GM12878 (cell line): ENCODE results near the gene TEX101. TPM values are rescaled to one million over a fixed set of nuclear protein-coding genes. Genes with fewer than 3 reads are reported as not detected.

Experiments used
- ATAC-seq: fragments of 200-7000 bp; cut with Tn5 transposase; 3 replicates; pipeline ENCODE4 v1.9.1; 2020; ENCODE audit warnings: mild to moderate bottlenecking, moderate library complexity
- BruUV-seq: library from RNA; stranded (reverse); fragments of 400-500 nt; replicated peaks from 2 replicates; lab custom pipeline; 2021; lab: Mats Ljungman, UMichigan
- CTCF ChIA-PET: fragments of 300-600 bp; sonication (Branson Sonifier 250); formaldehyde crosslinking; extraction: SDS; loops from one replicate; lab custom pipeline; 2021; ENCODE audit warnings: inconsistent platforms; lab: Yijun Ruan, JAX
- POLR2A ChIA-PET: fragments of 350-600 bp; formaldehyde crosslinking; extraction: SDS; loops from one replicate; lab custom pipeline; 2021; ENCODE audit warnings: inconsistent platforms; lab: Charles Lee
- RAD21 ChIA-PET: fragments of 300-600 bp; sonication (Branson Sonifier 250); formaldehyde crosslinking; loops from one replicate; lab custom pipeline; 2023; ENCODE audit warnings: antibody characterized with exemption; ENCODE audit not compliant: unreplicated experiment; lab: Charles Lee
- SMC1A ChIA-PET: fragments of 300-600 bp; sonication (Branson Sonifier 250); formaldehyde crosslinking; loops from one replicate; lab custom pipeline; 2023; ENCODE audit not compliant: unreplicated experiment, uncharacterized antibody; lab: Charles Lee
- DNase-seq: peaks from one replicate; pipeline ENCODE4 v3.0.0-alpha.2; 2011; ENCODE audit warnings: low read depth, low spot score
- FAIRE-seq: peaks from 3 replicates; lab custom pipeline; 2011; peaks lifted over from hg19 to GRCh38; lab: Jason Lieb, UNC
- H2AFZ ChIP-seq: 2 replicates; pipeline ENCODE4 v1.6.0; 2011; ENCODE audit warnings: low read depth, low read length, control low read depth; ENCODE audit not compliant: control insufficient read depth
- H3K27ac ChIP-seq: 2 replicates; pipeline ENCODE4 v1.5.1; 2011; ENCODE audit warnings: control low read depth; ENCODE audit not compliant: control insufficient read depth, insufficient read depth
- H3K27me3 ChIP-seq, 2 experiments: replicated peaks in 1 of 2; 2 replicates each; pipeline versions ENCODE4 v1.6.0 to v1.6.1; 2011; ENCODE audit warnings: low read length in 1 of 2; ENCODE audit not compliant: control insufficient read depth in 2 of 2, insufficient read depth in 2 of 2
- H3K36me3 ChIP-seq, 2 experiments: 2 replicates each; pipeline ENCODE4 v1.5.1; 2011; ENCODE audit warnings: low read length in 1 of 2; ENCODE audit not compliant: control insufficient read depth in 2 of 2, insufficient read depth in 2 of 2
- H3K4me1 ChIP-seq: 2 replicates; pipeline ENCODE4 v1.6.1; 2011; ENCODE audit warnings: mild to moderate bottlenecking, low read length, moderate library complexity, mixed read lengths; ENCODE audit not compliant: control insufficient read depth, insufficient read depth
- H3K4me2 ChIP-seq: 2 replicates; pipeline ENCODE4 v1.6.0; 2011; ENCODE audit warnings: control low read depth; ENCODE audit not compliant: control insufficient read depth, insufficient read depth
- H3K4me3 ChIP-seq: fragments of 200-600 bp; sonication (generic); 2 replicates; pipeline ENCODE4 v1.5.1; 2016
- H3K79me2 ChIP-seq: 2 replicates; pipeline ENCODE4 v1.6.0; 2011; ENCODE audit warnings: low read length; ENCODE audit not compliant: control insufficient read depth, insufficient read depth
- H3K9ac ChIP-seq: 2 replicates; pipeline ENCODE4 v1.8.0; 2011; ENCODE audit warnings: low read length, control low read depth, mixed read lengths; ENCODE audit not compliant: control insufficient read depth, insufficient read depth
- H3K9me3 ChIP-seq: replicated peaks from 3 replicates; pipeline ENCODE4 v1.5.1; 2011; ENCODE audit warnings: mild to moderate bottlenecking, low read length; ENCODE audit not compliant: control insufficient read depth, insufficient read depth
- H4K20me1 ChIP-seq: 2 replicates; pipeline ENCODE4 v1.6.0; 2011; ENCODE audit not compliant: control insufficient read depth, insufficient read depth
- HCFC1 ChIP-seq: fragments of 150-350 bp; IDR thresholded peaks from 2 replicates; pipeline ENCODE4 v1.6.1; 2014; ENCODE audit warnings: low read length
- JUNB ChIP-seq: IDR thresholded peaks from 2 replicates; pipeline ENCODE4 v1.6.1; 2016; ENCODE audit warnings: antibody characterized with exemption, mild to moderate bottlenecking
- KAT2A ChIP-seq: conservative IDR thresholded peaks from 2 replicates; pipeline ENCODE4 v1.6.1; 2011; ENCODE audit warnings: low read depth, low read length; ENCODE audit not compliant: control insufficient read depth
- RUNX3 ChIP-seq: IDR thresholded peaks from 2 replicates; pipeline ENCODE4 v1.6.1; 2012; ENCODE audit warnings: low read length, inconsistent platforms
- SIN3A ChIP-seq: IDR thresholded peaks from 2 replicates; pipeline ENCODE4 v1.6.1; 2012; ENCODE audit warnings: low read depth, low read length, improper control_type of control experiment
- SMAD5 ChIP-seq: IDR thresholded peaks from 2 replicates; pipeline ENCODE4 v1.6.1; 2016; ENCODE audit warnings: antibody characterized with exemption, low read depth
- STAT1 ChIP-seq: fragments of 450-650 bp; conservative IDR thresholded peaks from 2 replicates; pipeline ENCODE4 v1.6.1; 2014; ENCODE audit warnings: antibody characterized with exemption, mild to moderate bottlenecking
- WGBS: methylation state at CpG from one replicate; pipeline ENCODE4 v1.1.6; 2016; ENCODE audit warnings: low lambda C conversion rate; ENCODE audit not compliant: insufficient replicate concordance, insufficient coverage; ENCODE audit errors: missing lambda C conversion rate; 5-methylcytosine and 5-hydroxymethylcytosine counted together
- in situ Hi-C: fragments of 300-500 bp; cut with MboI; formaldehyde crosslinking; loops from 9 replicates; pipeline ENCODE4 v1.14.3; 2018; ENCODE audit warnings: mixed read lengths
- intact Hi-C: fragments of 100-400 bp; cut with micrococcal nuclease; formaldehyde crosslinking; loops from one replicate; pipeline ENCODE4 v1.14.2; 2022; ENCODE audit not compliant: unreplicated experiment
- polyA plus RNA-seq, 11 experiments: library from polyadenylated mRNA; depleted of rRNA in 4 of 11; unstranded in 6 of 11; stranded (reverse) in 5 of 11; fragments of >200 nt; fragmentation: Nextera tagmentation in 4 of 11; fragmentation: Illumina TruSeq in 1 of 11; extraction: Ambion mirVana in 4 of 11; extraction: Trizol in 1 of 11; gene quantifications; 1 replicate in 1 of 11; 2 replicates in 10 of 11; pipeline versions ENCODE4 v1.2.1 to v1.2.3, GENCODE V29; 2011 to 2016; ENCODE audit warnings: inconsistent platforms in 2 of 11, missing spikeins in 2 of 11, low read depth in 1 of 11
- total RNA-seq, 4 experiments: library from RNA; depleted of rRNA in 3 of 4; stranded (reverse); fragments of >200 nt in 3 of 4; fragmentation: Illumina TruSeq in 1 of 4; extraction: Trizol in 1 of 4; gene quantifications; 2 replicates each; pipeline versions ENCODE4 v1.2.1 to v1.2.3, GENCODE V29; 2013 to 2021
- TF ChIP-seq, protein P1 (sequence below): fragments of 450-650 bp; IDR thresholded peaks from 2 replicates; pipeline ENCODE4 v1.6.1; 2016; ENCODE audit warnings: mild to moderate bottlenecking
- TF ChIP-seq, protein P2 (sequence below): fragments of 450-650 bp; IDR thresholded peaks from 2 replicates; pipeline ENCODE4 v1.6.1; 2017; ENCODE audit warnings: mild to moderate bottlenecking, moderate library complexity
- TF ChIP-seq, protein P3 (sequence below): IDR thresholded peaks from 2 replicates; pipeline ENCODE4 v1.6.1; 2011; ENCODE audit warnings: low read depth, low read length, improper control_type of control experiment, borderline replicate concordance
- TF ChIP-seq, protein P4 (sequence below): fragments of 450-650 bp; formaldehyde crosslinking; IDR thresholded peaks from 2 replicates; pipeline ENCODE4 v1.4.0; 2022; ENCODE audit warnings: mild to moderate bottlenecking, moderate library complexity

Gene TEX101
- total and polyA plus RNA-seq, 10 of the 15 experiments (the other 5 are each of a cell fraction or from before 2014, with no cell fraction given): not detected

DNA sequence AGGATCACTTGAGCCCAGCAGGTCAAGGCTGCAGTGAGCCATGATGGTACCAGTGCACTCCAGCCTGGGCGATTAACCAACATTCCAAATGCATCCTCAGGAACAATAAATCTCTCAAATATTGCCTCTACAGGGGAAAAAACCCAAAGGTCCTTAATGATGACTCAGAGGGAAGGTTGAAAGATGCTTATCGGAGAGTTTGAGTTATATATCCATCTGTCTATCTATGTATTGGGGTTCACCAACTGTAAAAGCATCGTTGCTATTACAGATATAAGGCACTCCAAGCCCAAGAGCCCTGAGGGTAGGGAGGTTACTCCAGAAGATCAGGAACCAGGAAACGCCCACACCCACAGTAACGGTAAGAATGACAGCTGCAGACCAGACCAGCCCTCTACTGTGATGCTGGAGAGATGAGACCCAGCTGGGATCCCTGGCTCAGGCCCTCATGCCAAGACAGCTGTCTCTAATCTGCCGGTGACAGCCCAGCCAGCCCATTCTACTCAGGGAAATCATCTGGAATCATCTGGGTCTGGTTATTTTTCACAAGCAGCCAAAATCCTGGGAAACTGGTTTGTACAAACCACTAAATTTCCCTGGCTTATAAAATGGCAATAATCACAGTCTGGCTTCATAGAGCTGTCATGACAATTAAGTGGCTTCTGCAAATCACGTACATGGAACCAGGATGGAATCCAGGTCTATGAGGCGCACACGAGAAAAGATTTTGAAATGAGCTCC lies 23.8 kb downstream of the TEX101 start:
- Histone ChIP-seq H3K36me3 (no peaks in the 10 kb centered on the region), H3K4me1 (no peaks in the 10 kb centered on the region), H4K20me1 (no peaks in the 10 kb centered on the region), H3K4me3 (no peak overlapping the region), H3K9me3 (no peaks in the 10 kb centered on the region; the same call in 2 of the 3 replicates), H3K27ac (no peak overlapping the region), H2AFZ (no peak overlapping the region), H3K79me2 (no peaks in the 10 kb centered on the region), H3K27me3 (peaks cover 0 to under 1% of the 10 kb centered on the region in 2 experiments; a peak in 1 of 4 replicates), H3K9ac (no peak overlapping the region), H3K4me2 (no peak overlapping the region)
- DNase-seq: no peak
- no peak for ATAC-seq
- no peak for FAIRE-seq
- in situ Hi-C loops (no loop called here), intact Hi-C loops (no loop called here)
- 51% methylated on average over 9 of the region's 9 CpGs for WGBS
- ChIA-PET CTCF (interaction anchor here (2.8 to 3.9 kb wide), 2 partner anchors 9 to 81 kb away, joined by 18 to 20 read pairs; no protein-coding TSS in a partner anchor), POLR2A (interaction anchor here (0.8 kb wide), 1 partner anchor 146 kb away, joined by 3 read pairs; no protein-coding TSS in a partner anchor), RAD21 (interaction anchor here (1.0 to 2.3 kb wide), 2 partner anchors 9 to 81 kb away, joined by 3 to 11 read pairs; no protein-coding TSS in a partner anchor), SMC1A (interaction anchor here (1.5 to 1.9 kb wide), 3 partner anchors 9 to 81 kb away, joined by 5 to 8 read pairs (median 5); no protein-coding TSS in a partner anchor)
- no TSS peak for BruUV-seq
- no peak for TF ChIP-seq SMAD5
- TF ChIP-seq SIN3A: no peak
- no peak for TF ChIP-seq JUNB
- TF ChIP-seq, protein P1, sequence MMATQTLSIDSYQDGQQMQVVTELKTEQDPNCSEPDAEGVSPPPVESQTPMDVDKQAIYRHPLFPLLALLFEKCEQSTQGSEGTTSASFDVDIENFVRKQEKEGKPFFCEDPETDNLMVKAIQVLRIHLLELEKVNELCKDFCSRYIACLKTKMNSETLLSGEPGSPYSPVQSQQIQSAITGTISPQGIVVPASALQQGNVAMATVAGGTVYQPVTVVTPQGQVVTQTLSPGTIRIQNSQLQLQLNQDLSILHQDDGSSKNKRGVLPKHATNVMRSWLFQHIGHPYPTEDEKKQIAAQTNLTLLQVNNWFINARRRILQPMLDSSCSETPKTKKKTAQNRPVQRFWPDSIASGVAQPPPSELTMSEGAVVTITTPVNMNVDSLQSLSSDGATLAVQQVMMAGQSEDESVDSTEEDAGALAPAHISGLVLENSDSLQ: no peak
- TF ChIP-seq HCFC1: no peak
- TF ChIP-seq RUNX3: no peak
- TF ChIP-seq STAT1: no peak
- TF ChIP-seq, protein P2, sequence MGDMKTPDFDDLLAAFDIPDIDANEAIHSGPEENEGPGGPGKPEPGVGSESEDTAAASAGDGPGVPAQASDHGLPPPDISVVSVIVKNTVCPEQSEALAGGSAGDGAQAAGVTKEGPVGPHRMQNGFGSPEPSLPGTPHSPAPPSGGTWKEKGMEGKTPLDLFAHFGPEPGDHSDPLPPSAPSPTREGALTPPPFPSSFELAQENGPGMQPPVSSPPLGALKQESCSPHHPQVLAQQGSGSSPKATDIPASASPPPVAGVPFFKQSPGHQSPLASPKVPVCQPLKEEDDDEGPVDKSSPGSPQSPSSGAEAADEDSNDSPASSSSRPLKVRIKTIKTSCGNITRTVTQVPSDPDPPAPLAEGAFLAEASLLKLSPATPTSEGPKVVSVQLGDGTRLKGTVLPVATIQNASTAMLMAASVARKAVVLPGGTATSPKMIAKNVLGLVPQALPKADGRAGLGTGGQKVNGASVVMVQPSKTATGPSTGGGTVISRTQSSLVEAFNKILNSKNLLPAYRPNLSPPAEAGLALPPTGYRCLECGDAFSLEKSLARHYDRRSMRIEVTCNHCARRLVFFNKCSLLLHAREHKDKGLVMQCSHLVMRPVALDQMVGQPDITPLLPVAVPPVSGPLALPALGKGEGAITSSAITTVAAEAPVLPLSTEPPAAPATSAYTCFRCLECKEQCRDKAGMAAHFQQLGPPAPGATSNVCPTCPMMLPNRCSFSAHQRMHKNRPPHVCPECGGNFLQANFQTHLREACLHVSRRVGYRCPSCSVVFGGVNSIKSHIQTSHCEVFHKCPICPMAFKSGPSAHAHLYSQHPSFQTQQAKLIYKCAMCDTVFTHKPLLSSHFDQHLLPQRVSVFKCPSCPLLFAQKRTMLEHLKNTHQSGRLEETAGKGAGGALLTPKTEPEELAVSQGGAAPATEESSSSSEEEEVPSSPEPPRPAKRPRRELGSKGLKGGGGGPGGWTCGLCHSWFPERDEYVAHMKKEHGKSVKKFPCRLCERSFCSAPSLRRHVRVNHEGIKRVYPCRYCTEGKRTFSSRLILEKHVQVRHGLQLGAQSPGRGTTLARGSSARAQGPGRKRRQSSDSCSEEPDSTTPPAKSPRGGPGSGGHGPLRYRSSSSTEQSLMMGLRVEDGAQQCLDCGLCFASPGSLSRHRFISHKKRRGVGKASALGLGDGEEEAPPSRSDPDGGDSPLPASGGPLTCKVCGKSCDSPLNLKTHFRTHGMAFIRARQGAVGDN: no peak
- TF ChIP-seq, protein P3, sequence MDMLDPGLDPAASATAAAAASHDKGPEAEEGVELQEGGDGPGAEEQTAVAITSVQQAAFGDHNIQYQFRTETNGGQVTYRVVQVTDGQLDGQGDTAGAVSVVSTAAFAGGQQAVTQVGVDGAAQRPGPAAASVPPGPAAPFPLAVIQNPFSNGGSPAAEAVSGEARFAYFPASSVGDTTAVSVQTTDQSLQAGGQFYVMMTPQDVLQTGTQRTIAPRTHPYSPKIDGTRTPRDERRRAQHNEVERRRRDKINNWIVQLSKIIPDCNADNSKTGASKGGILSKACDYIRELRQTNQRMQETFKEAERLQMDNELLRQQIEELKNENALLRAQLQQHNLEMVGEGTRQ: no peak
- no peak for TF ChIP-seq KAT2A
- TF ChIP-seq, protein P4, sequence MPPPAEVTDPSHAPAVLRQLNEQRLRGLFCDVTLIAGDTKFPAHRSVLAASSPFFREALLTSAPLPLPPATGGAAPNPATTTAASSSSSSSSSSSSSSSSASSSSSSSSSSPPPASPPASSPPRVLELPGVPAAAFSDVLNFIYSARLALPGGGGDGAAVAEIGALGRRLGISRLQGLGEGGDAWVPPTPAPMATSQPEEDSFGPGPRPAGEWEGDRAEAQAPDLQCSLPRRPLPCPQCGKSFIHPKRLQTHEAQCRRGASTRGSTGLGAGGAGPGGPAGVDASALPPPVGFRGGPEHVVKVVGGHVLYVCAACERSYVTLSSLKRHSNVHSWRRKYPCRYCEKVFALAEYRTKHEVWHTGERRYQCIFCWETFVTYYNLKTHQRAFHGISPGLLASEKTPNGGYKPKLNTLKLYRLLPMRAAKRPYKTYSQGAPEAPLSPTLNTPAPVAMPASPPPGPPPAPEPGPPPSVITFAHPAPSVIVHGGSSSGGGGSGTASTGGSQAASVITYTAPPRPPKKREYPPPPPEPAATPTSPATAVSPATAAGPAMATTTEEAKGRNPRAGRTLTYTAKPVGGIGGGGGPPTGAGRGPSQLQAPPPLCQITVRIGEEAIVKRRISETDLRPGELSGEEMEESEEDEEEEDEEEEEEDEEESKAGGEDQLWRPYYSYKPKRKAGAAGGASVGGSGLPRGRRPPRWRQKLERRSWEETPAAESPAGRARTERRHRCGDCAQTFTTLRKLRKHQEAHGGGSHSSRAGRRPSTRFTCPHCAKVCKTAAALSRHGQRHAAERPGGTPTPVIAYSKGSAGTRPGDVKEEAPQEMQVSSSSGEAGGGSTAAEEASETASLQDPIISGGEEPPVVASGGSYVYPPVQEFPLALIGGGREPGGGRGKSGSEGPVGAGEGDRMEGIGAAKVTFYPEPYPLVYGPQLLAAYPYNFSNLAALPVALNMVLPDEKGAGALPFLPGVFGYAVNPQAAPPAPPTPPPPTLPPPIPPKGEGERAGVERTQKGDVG (CRISPR knock-in tag): no peak
